ENCODE data around the gene TMEFF1.

- TF ChIP-seq, protein P1, sequence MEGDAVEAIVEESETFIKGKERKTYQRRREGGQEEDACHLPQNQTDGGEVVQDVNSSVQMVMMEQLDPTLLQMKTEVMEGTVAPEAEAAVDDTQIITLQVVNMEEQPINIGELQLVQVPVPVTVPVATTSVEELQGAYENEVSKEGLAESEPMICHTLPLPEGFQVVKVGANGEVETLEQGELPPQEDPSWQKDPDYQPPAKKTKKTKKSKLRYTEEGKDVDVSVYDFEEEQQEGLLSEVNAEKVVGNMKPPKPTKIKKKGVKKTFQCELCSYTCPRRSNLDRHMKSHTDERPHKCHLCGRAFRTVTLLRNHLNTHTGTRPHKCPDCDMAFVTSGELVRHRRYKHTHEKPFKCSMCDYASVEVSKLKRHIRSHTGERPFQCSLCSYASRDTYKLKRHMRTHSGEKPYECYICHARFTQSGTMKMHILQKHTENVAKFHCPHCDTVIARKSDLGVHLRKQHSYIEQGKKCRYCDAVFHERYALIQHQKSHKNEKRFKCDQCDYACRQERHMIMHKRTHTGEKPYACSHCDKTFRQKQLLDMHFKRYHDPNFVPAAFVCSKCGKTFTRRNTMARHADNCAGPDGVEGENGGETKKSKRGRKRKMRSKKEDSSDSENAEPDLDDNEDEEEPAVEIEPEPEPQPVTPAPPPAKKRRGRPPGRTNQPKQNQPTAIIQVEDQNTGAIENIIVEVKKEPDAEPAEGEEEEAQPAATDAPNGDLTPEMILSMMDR (IDR thresholded peaks at IDR 0.05) = no peak
- TF ChIP-seq POLR2A (IDR thresholded peaks at IDR 0.05) = no peak
These were observed 20.1 kb upstream of the TMEFF1 start for GRCh38 chr9:100452894-100453293.

Measured in body of pancreas (tissue), 4 donors.